ENCODE measurements around the gene FGF9.

DNA sequence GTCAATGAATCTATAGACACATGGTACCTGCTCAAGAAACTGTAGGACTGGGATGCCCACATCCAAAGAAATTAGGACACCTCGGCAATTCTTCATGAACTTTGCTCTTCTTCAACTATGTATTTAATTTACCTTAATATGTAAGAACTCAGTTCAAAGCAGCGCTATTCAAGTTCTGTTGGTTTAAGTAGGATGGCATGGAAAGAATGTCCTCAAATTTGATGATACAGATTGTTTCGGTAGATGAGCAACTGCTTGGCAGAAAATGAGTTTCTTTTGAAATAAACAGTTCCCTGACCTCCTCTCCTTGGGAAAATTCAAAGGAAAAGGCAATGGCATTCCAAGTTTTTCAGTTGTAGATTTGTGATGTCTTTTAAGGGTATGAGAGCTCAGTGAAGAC is 36.7 kb downstream of the FGF9 start:
- TF ChIP-seq, protein P1, sequence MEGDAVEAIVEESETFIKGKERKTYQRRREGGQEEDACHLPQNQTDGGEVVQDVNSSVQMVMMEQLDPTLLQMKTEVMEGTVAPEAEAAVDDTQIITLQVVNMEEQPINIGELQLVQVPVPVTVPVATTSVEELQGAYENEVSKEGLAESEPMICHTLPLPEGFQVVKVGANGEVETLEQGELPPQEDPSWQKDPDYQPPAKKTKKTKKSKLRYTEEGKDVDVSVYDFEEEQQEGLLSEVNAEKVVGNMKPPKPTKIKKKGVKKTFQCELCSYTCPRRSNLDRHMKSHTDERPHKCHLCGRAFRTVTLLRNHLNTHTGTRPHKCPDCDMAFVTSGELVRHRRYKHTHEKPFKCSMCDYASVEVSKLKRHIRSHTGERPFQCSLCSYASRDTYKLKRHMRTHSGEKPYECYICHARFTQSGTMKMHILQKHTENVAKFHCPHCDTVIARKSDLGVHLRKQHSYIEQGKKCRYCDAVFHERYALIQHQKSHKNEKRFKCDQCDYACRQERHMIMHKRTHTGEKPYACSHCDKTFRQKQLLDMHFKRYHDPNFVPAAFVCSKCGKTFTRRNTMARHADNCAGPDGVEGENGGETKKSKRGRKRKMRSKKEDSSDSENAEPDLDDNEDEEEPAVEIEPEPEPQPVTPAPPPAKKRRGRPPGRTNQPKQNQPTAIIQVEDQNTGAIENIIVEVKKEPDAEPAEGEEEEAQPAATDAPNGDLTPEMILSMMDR (IDR thresholded peaks at IDR 0.05): no peak
- TF ChIP-seq ZFX (IDR thresholded peaks at IDR 0.05; ENCODE audit: borderline replicate concordance): no peak
